Measurements from ENCODE around the gene RNASE9. TPM values are rescaled to one million over a fixed set of nuclear protein-coding genes. Genes with fewer than 3 reads are reported as not detected.
A peak's percentile ranks its signal among the peaks of the same experiment; 100 is the strongest.

The RNASE9 gene
- polyA plus RNA-seq (2013, experiment 1 of 4): not detected
- not detected for polyA plus RNA-seq (2013, experiment 2 of 4)
- polyA plus RNA-seq (2013, experiment 3 of 4): not detected
- polyA plus RNA-seq (2013, experiment 4 of 4): not detected

GRCh38 chr14:20560961-20561360 is at the start of gene RNASE9:
TSS of gene RNASE9 (minus strand) at chr14:20561047.
- Histone ChIP-seq H3K4me1 (ENCODE audit: control insufficient read depth, insufficient read depth, low read length) (no peaks in the 10 kb centered on the region), H3K27ac (ENCODE audit: insufficient read depth, low read depth, low read length, poor library complexity, severe bottlenecking) (no peak within 1 kb of the TSS), H3K4me3 (ENCODE audit: insufficient read depth, low read depth, low read length) (no peak within 1 kb of the TSS), H3K9me3 (ENCODE audit: control insufficient read depth, low read length) (no peaks in the 10 kb centered on the region), H3K36me3 (ENCODE audit: control insufficient read depth, insufficient read depth, low read length) (no peaks in the 10 kb centered on the region), H3K27me3 (ENCODE audit: control insufficient read depth, insufficient read depth, low read length, poor library complexity, severe bottlenecking) (no peaks in the 10 kb centered on the region)
- WGBS, 2 experiments: 96 to 100% methylated on average over 2 to 3 of the region's 3 CpGs

GRCh38 chr14:20610002-20610765 is 49.3 kb upstream of the RNASE9 start:
- H3K9me3 ChIP-seq (ENCODE audit: control insufficient read depth, low read length): no peaks in the 10 kb centered on the region
- no peaks in the 10 kb centered on the region for H3K36me3 ChIP-seq (ENCODE audit: control insufficient read depth, insufficient read depth, low read length)
- no peaks in the 10 kb centered on the region for H3K4me1 ChIP-seq (ENCODE audit: control insufficient read depth, insufficient read depth, low read length)
- H3K27ac ChIP-seq (ENCODE audit: insufficient read depth, low read depth, low read length, poor library complexity, severe bottlenecking): no peak overlapping the region
- peak overlapping the region; percentile 86 for H3K4me3 ChIP-seq (ENCODE audit: insufficient read depth, low read depth, low read length)
- WGBS, 2 experiments: 22 to 27% methylated on average over 26 of the region's 27 CpGs
- H3K27me3 ChIP-seq (ENCODE audit: control insufficient read depth, insufficient read depth, low read length, poor library complexity, severe bottlenecking): no peaks in the 10 kb centered on the region

GRCh38 chr14:20609215-20610001 is 48.6 kb upstream of the RNASE9 start:
- Histone ChIP-seq H3K9me3 (ENCODE audit: control insufficient read depth, low read length) (no peaks in the 10 kb centered on the region), H3K36me3 (ENCODE audit: control insufficient read depth, insufficient read depth, low read length) (no peaks in the 10 kb centered on the region), H3K27ac (ENCODE audit: insufficient read depth, low read depth, low read length, poor library complexity, severe bottlenecking) (no peak overlapping the region), H3K27me3 (ENCODE audit: control insufficient read depth, insufficient read depth, low read length, poor library complexity, severe bottlenecking) (no peaks in the 10 kb centered on the region), H3K4me1 (ENCODE audit: control insufficient read depth, insufficient read depth, low read length) (no peaks in the 10 kb centered on the region), H3K4me3 (ENCODE audit: insufficient read depth, low read depth, low read length) (peak overlapping the region; percentile 86)
- WGBS, 2 experiments: 1% methylated on average over 40 to 44 of the region's 44 CpGs

GRCh38 chr14:20608383-20609110 is 47.7 kb upstream of the RNASE9 start:
- no peaks in the 10 kb centered on the region for H3K9me3 ChIP-seq (ENCODE audit: control insufficient read depth, low read length)
- H3K4me3 ChIP-seq (ENCODE audit: insufficient read depth, low read depth, low read length): peak overlapping the region; percentile 86
- no peaks in the 10 kb centered on the region for H3K27me3 ChIP-seq (ENCODE audit: control insufficient read depth, insufficient read depth, low read length, poor library complexity, severe bottlenecking)
- H3K36me3 ChIP-seq (ENCODE audit: control insufficient read depth, insufficient read depth, low read length): no peaks in the 10 kb centered on the region
- H3K27ac ChIP-seq (ENCODE audit: insufficient read depth, low read depth, low read length, poor library complexity, severe bottlenecking): no peak overlapping the region
- WGBS, 2 experiments: 79 to 83% methylated on average over 7 of the region's 7 CpGs
- H3K4me1 ChIP-seq (ENCODE audit: control insufficient read depth, insufficient read depth, low read length): no peaks in the 10 kb centered on the region

GRCh38 chr14:20607617-20608016 is 46.8 kb upstream of the RNASE9 start:
- Histone ChIP-seq H3K27ac (ENCODE audit: insufficient read depth, low read depth, low read length, poor library complexity, severe bottlenecking) (no peak overlapping the region), H3K4me1 (ENCODE audit: control insufficient read depth, insufficient read depth, low read length) (no peaks in the 10 kb centered on the region), H3K27me3 (ENCODE audit: control insufficient read depth, insufficient read depth, low read length, poor library complexity, severe bottlenecking) (no peaks in the 10 kb centered on the region), H3K36me3 (ENCODE audit: control insufficient read depth, insufficient read depth, low read length) (no peaks in the 10 kb centered on the region), H3K9me3 (ENCODE audit: control insufficient read depth, low read length) (no peaks in the 10 kb centered on the region), H3K4me3 (ENCODE audit: insufficient read depth, low read depth, low read length) (no peak overlapping the region)
- WGBS, 2 experiments: 79 to 90% methylated on average over 5 of the region's 5 CpGs

- 96 to 100% methylated on average over 2 of the region's 2 CpGs for WGBS, 2 experiments
Observed at GRCh38 chr14:20606902-20607242, 46.0 kb upstream of the RNASE9 start.

GRCh38 chr14:20606190-20606901 is 45.5 kb upstream of the RNASE9 start:
- Histone ChIP-seq H3K9me3 (ENCODE audit: control insufficient read depth, low read length) (no peaks in the 10 kb centered on the region), H3K36me3 (ENCODE audit: control insufficient read depth, insufficient read depth, low read length) (no peaks in the 10 kb centered on the region), H3K4me3 (ENCODE audit: insufficient read depth, low read depth, low read length) (no peak overlapping the region), H3K27ac (ENCODE audit: insufficient read depth, low read depth, low read length, poor library complexity, severe bottlenecking) (no peak overlapping the region), H3K4me1 (ENCODE audit: control insufficient read depth, insufficient read depth, low read length) (no peaks in the 10 kb centered on the region), H3K27me3 (ENCODE audit: control insufficient read depth, insufficient read depth, low read length, poor library complexity, severe bottlenecking) (no peaks in the 10 kb centered on the region)
- WGBS, 2 experiments: 45 to 47% methylated on average over 8 of the region's 8 CpGs

More at GRCh38 chr14:20606902-20607242, 46.0 kb upstream of the RNASE9 start:
- Histone ChIP-seq H3K27me3 (ENCODE audit: control insufficient read depth, insufficient read depth, low read length, poor library complexity, severe bottlenecking) (no peaks in the 10 kb centered on the region), H3K27ac (ENCODE audit: insufficient read depth, low read depth, low read length, poor library complexity, severe bottlenecking) (no peak overlapping the region), H3K4me1 (ENCODE audit: control insufficient read depth, insufficient read depth, low read length) (no peaks in the 10 kb centered on the region), H3K36me3 (ENCODE audit: control insufficient read depth, insufficient read depth, low read length) (no peaks in the 10 kb centered on the region), H3K4me3 (ENCODE audit: insufficient read depth, low read depth, low read length) (no peak overlapping the region), H3K9me3 (ENCODE audit: control insufficient read depth, low read length) (no peaks in the 10 kb centered on the region)

- H3K4me3 ChIP-seq (ENCODE audit: insufficient read depth, low read depth, low read length): no peak overlapping the region
- 93 to 95% methylated on average over 13 of the region's 13 CpGs for WGBS, 2 experiments
- no peaks in the 10 kb centered on the region for H3K36me3 ChIP-seq (ENCODE audit: control insufficient read depth, insufficient read depth, low read length)
- no peak overlapping the region for H3K27ac ChIP-seq (ENCODE audit: insufficient read depth, low read depth, low read length, poor library complexity, severe bottlenecking)
- H3K9me3 ChIP-seq (ENCODE audit: control insufficient read depth, low read length): no peaks in the 10 kb centered on the region
- no peaks in the 10 kb centered on the region for H3K27me3 ChIP-seq (ENCODE audit: control insufficient read depth, insufficient read depth, low read length, poor library complexity, severe bottlenecking)
- H3K4me1 ChIP-seq (ENCODE audit: control insufficient read depth, insufficient read depth, low read length): no peaks in the 10 kb centered on the region
Observed at GRCh38 chr14:20603813-20604690, 43.2 kb upstream of the RNASE9 start.

- Histone ChIP-seq H3K4me3 (ENCODE audit: insufficient read depth, low read depth, low read length) (no peak overlapping the region), H3K36me3 (ENCODE audit: control insufficient read depth, insufficient read depth, low read length) (no peaks in the 10 kb centered on the region), H3K27me3 (ENCODE audit: control insufficient read depth, insufficient read depth, low read length, poor library complexity, severe bottlenecking) (peaks cover 5% of the 10 kb centered on the region), H3K4me1 (ENCODE audit: control insufficient read depth, insufficient read depth, low read length) (no peaks in the 10 kb centered on the region), H3K9me3 (ENCODE audit: control insufficient read depth, low read length) (no peaks in the 10 kb centered on the region), H3K27ac (ENCODE audit: insufficient read depth, low read depth, low read length, poor library complexity, severe bottlenecking) (no peak overlapping the region)
- WGBS, 2 experiments: 95% methylated on average over 9 of the region's 9 CpGs
Observed at GRCh38 chr14:20602583-20602982, 41.7 kb upstream of the RNASE9 start.
